HUES64 (cell line): ENCODE results near the gene TRPM5.

ENCODE experiments used
- H3K27ac ChIP-seq: 2 replicates; pipeline ENCODE4 v1.7.0; 2013; ENCODE audit warnings: low read depth, low read length, inconsistent platforms
- H3K27me3 ChIP-seq: 2 replicates; pipeline ENCODE4 v1.6.1; 2013; ENCODE audit warnings: mild to moderate bottlenecking, low read length; ENCODE audit not compliant: insufficient read depth
- H3K36me3 ChIP-seq: 2 replicates; pipeline ENCODE4 v1.6.1; 2013; ENCODE audit warnings: mild to moderate bottlenecking, low read length; ENCODE audit not compliant: insufficient read depth
- H3K4me1 ChIP-seq: 2 replicates; pipeline ENCODE4 v1.6.1; 2013; ENCODE audit warnings: mild to moderate bottlenecking, low read length, moderate library complexity; ENCODE audit not compliant: insufficient read depth
- H3K4me3 ChIP-seq: 2 replicates; pipeline ENCODE4 v1.5.1; 2013; ENCODE audit warnings: mild to moderate bottlenecking, low read length, moderate library complexity
- H3K9ac ChIP-seq: 2 replicates; pipeline ENCODE4 v1.6.1; 2013; ENCODE audit warnings: mild to moderate bottlenecking, low read depth, low read length
- H3K9me3 ChIP-seq: 2 replicates; pipeline ENCODE4 v1.6.1; 2013; ENCODE audit warnings: low read depth, low read length; ENCODE audit not compliant: insufficient read depth
- WGBS: fragments of 150-250, 120-280 bp; methylation state at CpG from one replicate; pipeline ENCODE4 v1.1.7; 2013; ENCODE audit warnings: missing lambda C conversion rate; 5-methylcytosine and 5-hydroxymethylcytosine counted together

Gene TRPM5

GRCh38 chr11:2466869-2467694, 22.8 kb upstream of the TRPM5 start:
- H3K4me3 ChIP-seq, result no peak overlapping the region
- peaks cover 20% of the 10 kb centered on the region for H3K27me3 ChIP-seq
- H3K9ac ChIP-seq, result no peak overlapping the region
- H3K27ac ChIP-seq, result no peak overlapping the region
- no peaks in the 10 kb centered on the region for H3K9me3 ChIP-seq
- WGBS, result 91% methylated on average over 16 of the region's 16 CpGs
- no peaks in the 10 kb centered on the region for H3K36me3 ChIP-seq
- H3K4me1 ChIP-seq, result no peaks in the 10 kb centered on the region

GRCh38 chr11:2466069-2466801, 21.9 kb upstream of the TRPM5 start:
- no peaks in the 10 kb centered on the region for H3K9me3 ChIP-seq
- H3K27me3 ChIP-seq, result peaks cover 20% of the 10 kb centered on the region
- H3K36me3 ChIP-seq, result no peaks in the 10 kb centered on the region
- H3K9ac ChIP-seq, result no peak overlapping the region
- no peaks in the 10 kb centered on the region for H3K4me1 ChIP-seq
- WGBS, result 84% methylated on average over 9 of the region's 9 CpGs
- no peak overlapping the region for H3K4me3 ChIP-seq
- no peak overlapping the region for H3K27ac ChIP-seq

- no peak overlapping the region for H3K9ac ChIP-seq
- H3K4me3 ChIP-seq, result no peak overlapping the region
- 91% methylated on average over 20 of the region's 20 CpGs for WGBS
- H3K27me3 ChIP-seq, result peaks cover 15% of the 10 kb centered on the region
- no peaks in the 10 kb centered on the region for H3K4me1 ChIP-seq
- no peaks in the 10 kb centered on the region for H3K9me3 ChIP-seq
- no peak overlapping the region for H3K27ac ChIP-seq
- no peaks in the 10 kb centered on the region for H3K36me3 ChIP-seq
Measured at GRCh38 chr11:2465202-2466068, 21.1 kb upstream of the TRPM5 start.

- peaks cover 10% of the 10 kb centered on the region; the same call in 1 of the 2 replicates for H3K27me3 ChIP-seq
- H3K9ac ChIP-seq, result no peak overlapping the region
- H3K9me3 ChIP-seq, result no peaks in the 10 kb centered on the region
- H3K4me3 ChIP-seq, result no peak overlapping the region
- no peaks in the 10 kb centered on the region for H3K36me3 ChIP-seq
- WGBS, result 93% methylated on average over 13 of the region's 13 CpGs
- H3K27ac ChIP-seq, result no peak overlapping the region
- no peaks in the 10 kb centered on the region for H3K4me1 ChIP-seq
Measured at GRCh38 chr11:2464451-2465165, 20.3 kb upstream of the TRPM5 start.

- H3K27me3 ChIP-seq, result peaks cover 15% of the 10 kb centered on the region
- H3K4me1 ChIP-seq, result no peaks in the 10 kb centered on the region
- no peaks in the 10 kb centered on the region for H3K9me3 ChIP-seq
- H3K36me3 ChIP-seq, result no peaks in the 10 kb centered on the region
- H3K4me3 ChIP-seq, result no peak overlapping the region
- H3K9ac ChIP-seq, result no peak overlapping the region
- no peak overlapping the region for H3K27ac ChIP-seq
- 93% methylated on average over 24 of the region's 26 CpGs for WGBS
Measured at GRCh38 chr11:2463766-2464277, 19.5 kb upstream of the TRPM5 start.

- Histone ChIP-seq H3K36me3 (no peaks in the 10 kb centered on the region), H3K9me3 (no peaks in the 10 kb centered on the region), H3K4me3 (no peak overlapping the region), H3K27me3 (peaks cover 14% of the 10 kb centered on the region), H3K9ac (no peak overlapping the region), H3K4me1 (no peaks in the 10 kb centered on the region), H3K27ac (no peak overlapping the region)
- 92% methylated on average over 24 of the region's 24 CpGs for WGBS
Measured at GRCh38 chr11:2462986-2463765, 18.9 kb upstream of the TRPM5 start.

- H3K4me1 ChIP-seq, result no peaks in the 10 kb centered on the region
- H3K27me3 ChIP-seq, result peaks cover 19% of the 10 kb centered on the region
- H3K4me3 ChIP-seq, result no peak overlapping the region
- H3K36me3 ChIP-seq, result no peaks in the 10 kb centered on the region
- WGBS, result 93% methylated on average over 8 of the region's 8 CpGs
- H3K27ac ChIP-seq, result no peak overlapping the region
- no peak overlapping the region for H3K9ac ChIP-seq
- H3K9me3 ChIP-seq, result no peaks in the 10 kb centered on the region
Measured at GRCh38 chr11:2462543-2462985, 18.2 kb upstream of the TRPM5 start.

- no peak overlapping the region for H3K9ac ChIP-seq
- no peaks in the 10 kb centered on the region for H3K4me1 ChIP-seq
- H3K27me3 ChIP-seq, result peaks cover 22% of the 10 kb centered on the region
- no peak overlapping the region for H3K4me3 ChIP-seq
- H3K9me3 ChIP-seq, result no peaks in the 10 kb centered on the region
- no peaks in the 10 kb centered on the region for H3K36me3 ChIP-seq
- no peak overlapping the region for H3K27ac ChIP-seq
- WGBS, result 94% methylated on average over 14 of the region's 14 CpGs
Measured at GRCh38 chr11:2461956-2462542, 17.7 kb upstream of the TRPM5 start.

- Histone ChIP-seq H3K9me3 (no peaks in the 10 kb centered on the region), H3K4me1 (no peaks in the 10 kb centered on the region), H3K27ac (no peak overlapping the region), H3K9ac (no peak overlapping the region), H3K36me3 (no peaks in the 10 kb centered on the region), H3K4me3 (no peak overlapping the region), H3K27me3 (peaks cover 24% of the 10 kb centered on the region)
- 86% methylated on average over 17 of the region's 17 CpGs for WGBS
Measured at GRCh38 chr11:2461253-2461955, 17.1 kb upstream of the TRPM5 start.
